Esophagus squamous epithelium (tissue), 4 donors: ENCODE results near the gene ZSWIM4.

Experiments
- POLR2A ChIP-seq, 4 donors: fragments of 450-650 bp; IDR thresholded peaks; one replicate each; pipeline ENCODE4 v1.6.1; 2017; ENCODE audit warnings: antibody characterized with exemption in 4 of 4, mild to moderate bottlenecking in 4 of 4, moderate library complexity in 3 of 4
- TF ChIP-seq, protein P1 (sequence below), 6 experiments: fragments of 450-650 bp in 4 of 6; fragments of 200-600 bp in 2 of 6; sonication (generic) in 2 of 6; IDR thresholded peaks; one replicate each; pipeline ENCODE4 v1.5.1; 2016 to 2019; ENCODE audit warnings: antibody characterized with exemption in 6 of 6, mild to moderate bottlenecking in 4 of 6, moderate library complexity in 4 of 6

DNA sequence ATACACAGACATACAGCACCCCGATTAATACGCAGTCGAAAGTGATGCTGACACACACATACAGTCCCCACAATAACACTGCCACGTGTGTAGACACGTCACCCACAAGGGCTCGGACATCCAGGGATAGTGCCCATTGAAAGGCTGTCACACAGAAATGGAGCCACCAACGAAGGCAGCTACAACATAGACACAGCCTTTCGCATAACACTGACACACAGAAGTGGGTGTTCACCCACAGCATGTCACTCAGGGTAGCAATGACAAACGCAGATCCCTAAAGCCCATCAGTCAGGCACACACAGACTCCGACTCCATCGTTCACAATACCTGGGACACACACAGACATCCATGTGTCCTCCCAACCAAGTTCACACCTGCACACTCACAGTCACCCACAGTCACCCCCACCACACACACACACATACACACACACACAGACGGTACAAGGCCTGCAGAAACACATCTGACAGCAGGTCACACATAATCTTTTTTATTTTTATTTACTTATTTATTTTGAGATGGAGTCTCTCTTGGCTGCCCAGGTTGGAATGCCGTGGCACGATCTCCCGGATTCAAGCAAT is 71.3 kb downstream of the ZSWIM4 start:
- TF ChIP-seq, protein P1, sequence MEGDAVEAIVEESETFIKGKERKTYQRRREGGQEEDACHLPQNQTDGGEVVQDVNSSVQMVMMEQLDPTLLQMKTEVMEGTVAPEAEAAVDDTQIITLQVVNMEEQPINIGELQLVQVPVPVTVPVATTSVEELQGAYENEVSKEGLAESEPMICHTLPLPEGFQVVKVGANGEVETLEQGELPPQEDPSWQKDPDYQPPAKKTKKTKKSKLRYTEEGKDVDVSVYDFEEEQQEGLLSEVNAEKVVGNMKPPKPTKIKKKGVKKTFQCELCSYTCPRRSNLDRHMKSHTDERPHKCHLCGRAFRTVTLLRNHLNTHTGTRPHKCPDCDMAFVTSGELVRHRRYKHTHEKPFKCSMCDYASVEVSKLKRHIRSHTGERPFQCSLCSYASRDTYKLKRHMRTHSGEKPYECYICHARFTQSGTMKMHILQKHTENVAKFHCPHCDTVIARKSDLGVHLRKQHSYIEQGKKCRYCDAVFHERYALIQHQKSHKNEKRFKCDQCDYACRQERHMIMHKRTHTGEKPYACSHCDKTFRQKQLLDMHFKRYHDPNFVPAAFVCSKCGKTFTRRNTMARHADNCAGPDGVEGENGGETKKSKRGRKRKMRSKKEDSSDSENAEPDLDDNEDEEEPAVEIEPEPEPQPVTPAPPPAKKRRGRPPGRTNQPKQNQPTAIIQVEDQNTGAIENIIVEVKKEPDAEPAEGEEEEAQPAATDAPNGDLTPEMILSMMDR (IDR thresholded peaks at IDR 0.05): no peak
- TF ChIP-seq POLR2A (IDR thresholded peaks at IDR 0.05): no peak
